Osteoblast (primary cell): Measurements from ENCODE around the gene PITX1. TPM values are rescaled to one million over a fixed set of nuclear protein-coding genes. Genes with fewer than 3 reads are reported as not detected.
A peak's percentile ranks its signal among the peaks of the same experiment; 100 is the strongest.

Source experiments
- DNase-seq: peaks from one replicate; pipeline ENCODE4 v3.0.0; 2011; ENCODE audit warnings: low spot score, mixed read lengths; ENCODE audit not compliant: insufficient read length; ENCODE audit errors: missing footprints
- H2AFZ ChIP-seq: 2 replicates; pipeline ENCODE4 v1.6.0; 2011; ENCODE audit warnings: mild to moderate bottlenecking, low read length
- H3K27ac ChIP-seq: 2 replicates; pipeline ENCODE4 v1.5.1; 2011; ENCODE audit warnings: mild to moderate bottlenecking, low read depth, low read length, moderate library complexity
- H3K27me3 ChIP-seq: 2 replicates; pipeline ENCODE4 v1.6.0; 2012; ENCODE audit warnings: mild to moderate bottlenecking, control low read depth, inconsistent platforms, low read length, moderate library complexity; ENCODE audit not compliant: insufficient read depth
- H3K36me3 ChIP-seq: 2 replicates; pipeline ENCODE4 v1.5.1; 2011; ENCODE audit warnings: mild to moderate bottlenecking, low read length, control low read depth, moderate library complexity; ENCODE audit not compliant: insufficient read depth
- H3K4me1 ChIP-seq: 2 replicates; pipeline ENCODE4 v1.5.1; 2011; ENCODE audit warnings: mild to moderate bottlenecking, low read length, control low read depth, moderate library complexity; ENCODE audit not compliant: insufficient read depth
- H3K4me2 ChIP-seq: 2 replicates; pipeline ENCODE4 v1.6.0; 2011; ENCODE audit warnings: mild to moderate bottlenecking, low read length; ENCODE audit not compliant: insufficient read depth
- H3K4me3 ChIP-seq: fragments of 200-600 bp; sonication (generic); 3 replicates; pipeline ENCODE4 v1.5.1; 2012; ENCODE audit warnings: mild to moderate bottlenecking, low read length, inconsistent platforms; ENCODE audit not compliant: insufficient read depth
- H3K79me2 ChIP-seq: 2 replicates; pipeline ENCODE4 v1.6.0; 2012; ENCODE audit warnings: mild to moderate bottlenecking, low read length, control low read depth, inconsistent platforms; ENCODE audit not compliant: insufficient read depth
- H3K9me3 ChIP-seq: 2 replicates; pipeline ENCODE4 v1.5.1; 2011; ENCODE audit warnings: low read depth, low read length, control low read depth
- H4K20me1 ChIP-seq: 2 replicates; pipeline ENCODE4 v1.6.0; 2012; ENCODE audit warnings: mild to moderate bottlenecking, low read length, control low read depth; ENCODE audit not compliant: insufficient read depth
- CTCF ChIP-seq: IDR thresholded peaks from 2 replicates; pipeline ENCODE4 v1.5.1; 2011; ENCODE audit warnings: mild to moderate bottlenecking, low read depth, low read length, moderate library complexity; ENCODE audit errors: extremely low read depth
- total RNA-seq: library from RNA; depleted of rRNA; stranded (reverse); fragments of >200 nt; gene quantifications from 2 replicates; pipeline ENCODE4 v1.2.3, GENCODE V29; 2012

PITX1 gene
- total RNA-seq, 1 donor: 9.8 TPM

DNA sequence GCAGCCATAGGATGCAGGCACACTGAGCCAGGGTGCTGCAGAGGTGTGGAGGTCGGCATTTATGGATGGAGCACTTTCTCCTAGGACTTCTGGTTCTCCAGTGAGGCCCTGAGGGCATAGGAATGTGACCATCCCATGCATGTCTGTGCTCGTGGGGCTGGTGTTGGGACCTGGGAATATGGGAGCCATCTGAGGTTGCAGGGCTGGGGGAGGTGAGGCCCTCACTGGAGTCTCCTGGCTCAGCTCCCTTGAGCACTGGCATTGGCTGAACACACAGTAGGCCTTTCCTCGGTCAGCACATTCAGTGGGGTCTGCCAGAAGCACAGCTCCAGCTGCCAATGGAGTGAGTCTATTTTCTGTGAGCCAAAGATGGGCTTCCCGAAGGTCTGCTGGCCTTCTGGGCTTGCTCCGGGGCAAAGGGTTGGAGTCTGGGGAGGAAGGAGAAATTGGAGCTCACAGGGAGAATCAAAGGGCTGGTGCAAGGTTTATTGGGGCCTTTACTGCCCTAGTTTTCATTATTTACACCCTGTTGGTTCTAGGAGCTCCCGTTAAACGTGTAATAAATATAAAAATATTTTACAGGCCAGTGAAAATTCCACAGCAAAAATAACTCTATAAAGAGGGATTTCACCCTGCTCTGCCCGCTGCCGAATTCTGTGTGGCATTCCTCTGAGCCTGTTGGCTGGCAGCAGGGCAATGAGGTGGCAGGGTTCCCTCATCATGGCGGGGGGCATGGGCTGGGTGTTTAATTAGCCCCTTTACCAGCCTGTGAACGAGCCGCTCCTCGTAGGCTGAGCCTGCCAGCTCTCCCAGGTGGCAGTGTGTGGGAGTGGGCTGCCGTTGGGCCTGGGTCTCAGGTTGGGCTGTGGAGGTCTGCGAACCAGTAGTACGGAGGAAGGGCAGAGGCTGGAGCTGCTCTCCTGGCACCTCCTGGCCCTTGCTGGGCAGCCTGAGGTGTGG lies 31.6 kb upstream of the PITX1 start:
- no peak overlapping the region for H2AFZ ChIP-seq
- no peaks in the 10 kb centered on the region for H3K27me3 ChIP-seq
- H3K4me3 ChIP-seq: no peak overlapping the region
- H3K36me3 ChIP-seq: no peaks in the 10 kb centered on the region
- H3K9me3 ChIP-seq: no peaks in the 10 kb centered on the region
- H3K4me2 ChIP-seq: no peak overlapping the region
- H3K79me2 ChIP-seq: no peaks in the 10 kb centered on the region
- H3K27ac ChIP-seq: no peak overlapping the region
- no peaks in the 10 kb centered on the region for H3K4me1 ChIP-seq
- peak; percentile 80 for DNase-seq
- no peak for TF ChIP-seq CTCF
- H4K20me1 ChIP-seq: no peaks in the 10 kb centered on the region

- Histone ChIP-seq H3K27me3 (no peaks in the 10 kb centered on the region), H3K36me3 (no peaks in the 10 kb centered on the region), H4K20me1 (no peaks in the 10 kb centered on the region), H3K4me2 (no peak overlapping the region), H3K9me3 (no peaks in the 10 kb centered on the region), H3K4me1 (no peaks in the 10 kb centered on the region), H3K4me3 (no peak overlapping the region), H2AFZ (no peak overlapping the region), H3K79me2 (no peaks in the 10 kb centered on the region), H3K27ac (no peak overlapping the region)
- no peak for TF ChIP-seq CTCF
- no peak for DNase-seq
Measured at GRCh38 chr5:135064235-135064570, 30.2 kb upstream of the PITX1 start.

- H2AFZ ChIP-seq: no peak overlapping the region
- H3K36me3 ChIP-seq: no peaks in the 10 kb centered on the region
- no peak overlapping the region for H3K27ac ChIP-seq
Measured at GRCh38 chr5:135063511-135064234, 29.6 kb upstream of the PITX1 start.

More at GRCh38 chr5:135063511-135064234, 29.6 kb upstream of the PITX1 start:
- Histone ChIP-seq H4K20me1 (no peaks in the 10 kb centered on the region), H3K4me2 (no peak overlapping the region), H3K27me3 (no peaks in the 10 kb centered on the region), H3K79me2 (no peaks in the 10 kb centered on the region), H3K9me3 (no peaks in the 10 kb centered on the region), H3K4me3 (no peak overlapping the region), H3K4me1 (no peaks in the 10 kb centered on the region)
- DNase-seq: peak; percentile 90
- no peak for TF ChIP-seq CTCF
